CD4-positive, alpha-beta T cell (primary cell): ENCODE measurements around the gene FBXW11. TPM values are rescaled to one million over a fixed set of nuclear protein-coding genes. Genes with fewer than 3 reads are reported as not detected.
"Not testable (repeated sequence)": the region's sequence is repeated elsewhere in the genome, so short reads cannot be mapped to it uniquely, and the experiment has no call there.

ENCODE experiments used
- ATAC-seq: fragments of 200-7000 bp; cut with Tn5 transposase; one replicate; pipeline ENCODE4 v1.10.0; 2022; ENCODE audit warnings: mild to moderate bottlenecking; ENCODE audit not compliant: poor library complexity
- CTCF ChIA-PET: fragments of 350-600 bp; sonication (Branson Sonifier 250); formaldehyde crosslinking; loops from one replicate; lab custom pipeline; 2021; ENCODE audit warnings: antibody characterized with exemption, inconsistent platforms; lab: Charles Lee
- POLR2A ChIA-PET: fragments of 350-600 bp; sonication (Branson Sonifier 250); formaldehyde crosslinking; loops from one replicate; lab custom pipeline; 2021; ENCODE audit warnings: antibody characterized with exemption, inconsistent platforms; lab: Charles Lee
- DNase-seq, 14 experiments: peaks; one replicate each; pipeline ENCODE4 v3.0.0-alpha.2; 2013 to 2020; ENCODE audit warnings: mixed read lengths in 2 of 14
- H3K27ac ChIP-seq, 2 donors: one replicate each; pipeline versions ENCODE4 v1.5.1 to v1.7.0; 2013; ENCODE audit warnings: low read length in 2 of 2, low read depth in 1 of 2, mild to moderate bottlenecking in 1 of 2
- H3K27me3 ChIP-seq, 2 experiments: 1 replicate in 1 of 2; 2 replicates in 1 of 2; pipeline versions ENCODE4 v1.6.1 to v1.7.0; 2013; ENCODE audit warnings: low read length in 2 of 2, control low read depth in 1 of 2, mild to moderate bottlenecking in 1 of 2, moderate library complexity in 1 of 2; ENCODE audit not compliant: insufficient read depth in 2 of 2, control insufficient read depth in 1 of 2
- H3K36me3 ChIP-seq: one replicate; pipeline ENCODE4 v1.6.1; 2013; ENCODE audit warnings: low read length, control low read depth; ENCODE audit not compliant: insufficient read depth
- H3K4me1 ChIP-seq: one replicate; pipeline ENCODE4 v1.6.1; 2013; ENCODE audit warnings: low read length, control low read depth; ENCODE audit not compliant: insufficient read depth
- H3K4me3 ChIP-seq: one replicate; pipeline ENCODE4 v1.5.1; 2013; ENCODE audit warnings: mild to moderate bottlenecking, low read length, moderate library complexity
- H3K9me3 ChIP-seq, 2 experiments: 1 replicate in 1 of 2; 2 replicates in 1 of 2; pipeline versions ENCODE4 v1.6.1 to v1.7.0; 2013; ENCODE audit warnings: low read length in 2 of 2, mild to moderate bottlenecking in 2 of 2, control low read depth in 1 of 2, moderate library complexity in 1 of 2; ENCODE audit not compliant: control insufficient read depth in 1 of 2, insufficient read depth in 1 of 2
- H3K27ac Mint-ChIP-seq: one replicate; pipeline ENCODE4 v1.8.0; 2020; ENCODE audit warnings: mixed read lengths
- H3K27me3 Mint-ChIP-seq: one replicate; pipeline ENCODE4 v1.8.0; 2021; ENCODE audit warnings: mixed read lengths
- H3K36me3 Mint-ChIP-seq: one replicate; pipeline ENCODE4 v1.8.0; 2021; ENCODE audit warnings: low read depth, mixed read lengths
- H3K4me1 Mint-ChIP-seq: one replicate; pipeline ENCODE4 v1.8.0; 2021; ENCODE audit warnings: low read depth, mixed read lengths
- H3K4me3 Mint-ChIP-seq: one replicate; pipeline ENCODE4 v1.8.0; 2020; ENCODE audit warnings: mild to moderate bottlenecking, mixed read lengths
- H3K9me3 Mint-ChIP-seq: one replicate; pipeline ENCODE4 v1.8.0; 2020; ENCODE audit warnings: mixed read lengths
- CTCF ChIP-seq: fragments of 200-600 bp; IDR thresholded peaks from one replicate; pipeline ENCODE4 v1.8.0; 2022; ENCODE audit warnings: antibody characterized with exemption, mild to moderate bottlenecking
- intact Hi-C, 2 experiments: fragments of 100-400 bp; cut with DNase I in 1 of 2; cut with micrococcal nuclease in 1 of 2; formaldehyde crosslinking; loops; one replicate each; pipeline versions ENCODE4 v1.15.1 to v1.9.0; 2023 to 2025; cut with DNase I, micrococcal nuclease
- total RNA-seq, 174 experiments: library from RNA in 2 of 174; stranded (reverse) in 2 of 174; gene quantifications; one replicate each; pipeline ENCODE4 v1.2.3 and lab custom pipeline; 2021 to 2026

Gene FBXW11
- total RNA-seq, 2 experiments from 2014 or later: 20.9 to 24.0 TPM

- H3K9me3 Mint-ChIP-seq: no peaks in the 10 kb centered on the region
- Histone ChIP-seq H3K4me3 (no peak overlapping the region), H3K36me3 (no peaks in the 10 kb centered on the region), H3K27ac (no peak overlapping the region), H3K4me1 (peaks cover 7% of the 10 kb centered on the region), H3K27me3 (no peaks in the 10 kb centered on the region), H3K9me3 (no peaks in the 10 kb centered on the region)
- H3K4me3 Mint-ChIP-seq: no peak overlapping the region
- peaks cover 4% of the 10 kb centered on the region for H3K36me3 Mint-ChIP-seq
- POLR2A ChIA-PET: no interaction called here
- CTCF ChIA-PET: no interaction called here
- H3K27me3 Mint-ChIP-seq: no peaks in the 10 kb centered on the region
- ATAC-seq: no peak
- no peak for TF ChIP-seq CTCF
- H3K27ac Mint-ChIP-seq: peak overlapping the region; percentile 3
- peaks cover 66% of the 10 kb centered on the region for H3K4me1 Mint-ChIP-seq
- intact Hi-C loops: no loop called here
- DNase-seq: no peak
These were observed 61.0 kb downstream of the FBXW11 start for GRCh38 chr5:171945476-171945875.

DNA sequence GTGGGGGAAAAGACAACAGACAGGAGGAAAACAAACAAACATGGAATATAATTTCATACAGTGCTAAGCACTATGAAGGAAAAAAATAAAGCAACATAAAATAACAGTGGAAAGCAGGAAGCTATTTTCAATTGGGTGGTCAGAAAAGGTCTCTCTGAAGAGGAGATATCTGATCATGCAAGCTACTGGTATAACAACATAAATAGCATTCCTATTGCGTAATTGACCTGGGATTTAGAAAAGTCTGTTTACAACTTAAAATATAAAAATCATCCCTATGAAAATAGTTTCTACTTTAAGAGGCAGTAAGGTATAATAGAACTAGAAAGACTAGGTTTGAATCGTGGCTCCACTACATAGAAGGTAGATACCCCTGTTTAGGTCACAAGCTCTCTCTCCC lies 61.4 kb downstream of the FBXW11 start:
- H3K27ac ChIP-seq: no peak overlapping the region
- H3K4me3 Mint-ChIP-seq: no peak overlapping the region
- H3K9me3 Mint-ChIP-seq: no peaks in the 10 kb centered on the region
- peak overlapping the region; percentile 3 for H3K27ac Mint-ChIP-seq
- H3K4me1 Mint-ChIP-seq: peaks cover 67% of the 10 kb centered on the region
- H3K9me3 ChIP-seq: no peaks in the 10 kb centered on the region
- intact Hi-C loops: no loop called here
- H3K27me3 ChIP-seq: no peaks in the 10 kb centered on the region
- ChIA-PET CTCF (no interaction called here), POLR2A (no interaction called here)
- no peak overlapping the region for H3K4me3 ChIP-seq
- no peak for TF ChIP-seq CTCF
- H3K27me3 Mint-ChIP-seq: no peaks in the 10 kb centered on the region
- ATAC-seq: no peak
- H3K4me1 ChIP-seq: peaks cover 7% of the 10 kb centered on the region
- peaks cover 4% of the 10 kb centered on the region for H3K36me3 Mint-ChIP-seq
- DNase-seq: no peak
- no peaks in the 10 kb centered on the region for H3K36me3 ChIP-seq

DNA sequence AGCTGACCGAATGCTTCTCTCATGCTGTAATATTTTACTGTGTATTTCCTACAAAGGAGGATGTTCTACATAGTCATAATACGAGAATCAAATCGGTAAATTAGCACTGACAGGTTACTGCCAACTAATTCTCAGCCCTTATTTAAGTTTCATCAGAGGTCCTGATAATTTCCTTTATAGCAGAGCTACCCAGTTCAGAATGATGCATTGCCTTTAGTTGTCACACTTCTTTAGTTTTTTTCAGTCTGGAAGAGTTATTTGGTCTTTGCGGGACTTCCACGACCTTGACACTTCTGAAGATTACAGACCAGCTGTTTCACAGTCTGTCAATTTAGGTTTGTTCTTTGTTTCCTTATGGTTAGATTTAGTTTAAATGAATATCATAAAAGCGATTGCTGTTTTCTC lies 64.3 kb downstream of the FBXW11 start:
- H3K9me3 Mint-ChIP-seq, H3K4me3 ChIP-seq, intact Hi-C loops, CTCF ChIA-PET, H3K36me3 Mint-ChIP-seq, H3K27me3 ChIP-seq, DNase-seq, H3K4me3 Mint-ChIP-seq, H3K27ac ChIP-seq, ATAC-seq, POLR2A ChIA-PET, H3K9me3 ChIP-seq, H3K4me1 ChIP-seq, H3K36me3 ChIP-seq, H3K27me3 Mint-ChIP-seq: not testable (repeated sequence)
- H3K27ac Mint-ChIP-seq: peak overlapping the region; percentile 54
- peaks cover 62% of the 10 kb centered on the region for H3K4me1 Mint-ChIP-seq

DNA sequence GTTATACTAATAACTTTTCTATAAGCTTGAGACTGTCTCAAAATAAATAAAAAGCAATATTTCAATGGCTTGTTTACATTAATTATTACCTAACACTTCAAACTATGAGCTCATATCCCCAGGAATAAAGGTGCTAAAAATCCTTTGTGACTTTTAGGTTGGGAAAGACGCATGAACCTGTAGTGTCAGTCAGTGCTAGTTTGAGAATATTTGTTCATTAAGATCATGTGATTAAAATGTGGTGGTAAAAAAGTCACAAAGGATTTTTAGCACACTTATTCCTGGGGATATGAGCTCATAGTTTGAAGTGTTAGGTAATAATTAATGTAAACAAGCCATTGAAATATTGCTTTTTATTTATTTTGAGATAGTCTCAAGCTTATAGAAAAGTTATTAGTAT lies 64.8 kb downstream of the FBXW11 start:
- H3K36me3 ChIP-seq, H3K4me3 Mint-ChIP-seq, H3K9me3 Mint-ChIP-seq, H3K9me3 ChIP-seq, DNase-seq, H3K27me3 Mint-ChIP-seq, H3K27ac ChIP-seq, ATAC-seq, H3K4me1 ChIP-seq, CTCF ChIA-PET, intact Hi-C loops, POLR2A ChIA-PET, H3K27ac Mint-ChIP-seq, H3K27me3 ChIP-seq, H3K4me3 ChIP-seq: not testable (repeated sequence)
- peaks cover 10% of the 10 kb centered on the region for H3K36me3 Mint-ChIP-seq
- H3K4me1 Mint-ChIP-seq: peaks cover 66% of the 10 kb centered on the region

DNA sequence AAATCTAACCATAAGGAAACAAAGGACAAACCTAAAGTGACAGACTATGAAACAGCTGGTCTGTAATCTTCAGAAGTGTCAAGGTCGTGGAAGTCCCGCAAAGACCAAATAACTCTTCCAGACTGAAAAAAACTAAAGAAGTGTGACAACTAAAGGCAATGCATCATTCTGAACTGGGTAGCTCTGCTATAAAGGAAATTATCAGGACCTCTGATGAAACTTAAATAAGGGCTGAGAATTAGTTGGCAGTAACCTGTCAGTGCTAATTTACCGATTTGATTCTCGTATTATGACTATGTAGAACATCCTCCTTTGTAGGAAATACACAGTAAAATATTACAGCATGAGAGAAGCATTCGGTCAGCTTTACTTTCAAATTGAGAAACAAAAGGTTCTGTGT lies 65.2 kb downstream of the FBXW11 start:
- H3K4me3 Mint-ChIP-seq, H3K27ac Mint-ChIP-seq, intact Hi-C loops, H3K27ac ChIP-seq, POLR2A ChIA-PET, H3K9me3 Mint-ChIP-seq, CTCF ChIA-PET, H3K9me3 ChIP-seq, H3K36me3 ChIP-seq, H3K27me3 ChIP-seq, H3K4me1 ChIP-seq, H3K27me3 Mint-ChIP-seq, ATAC-seq, H3K4me3 ChIP-seq, DNase-seq: not testable (repeated sequence)
- Mint-ChIP-seq H3K36me3 (peaks cover 13% of the 10 kb centered on the region), H3K4me1 (peaks cover 67% of the 10 kb centered on the region)
